Measurements from ENCODE around the gene PLEKHM3.

Gene PLEKHM3

DNA sequence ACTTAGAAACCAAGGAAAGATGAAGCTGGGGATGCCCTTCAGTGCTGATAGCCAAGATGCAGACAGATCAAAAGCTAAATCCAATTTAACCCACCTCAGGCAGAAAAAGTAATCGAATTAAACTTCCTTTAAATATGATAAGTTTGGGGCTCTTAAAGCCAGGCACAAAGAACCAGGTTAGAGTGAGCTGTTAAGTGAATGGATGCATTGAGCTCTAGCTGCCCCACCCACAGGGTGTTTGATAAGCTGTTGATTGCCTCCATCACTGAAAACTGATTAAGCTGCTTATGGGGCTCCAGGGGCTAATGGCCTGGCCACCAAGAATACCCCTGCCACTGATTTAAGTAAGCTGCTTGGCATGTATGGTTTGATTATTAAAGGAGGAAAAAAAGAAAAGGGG lies 119.8 kb downstream of the PLEKHM3 start:
- Mint-ChIP-seq H3K4me1 (no peaks in the 10 kb centered on the region), H3K9me3 (no peaks in the 10 kb centered on the region), H3K27me3 (no peaks in the 10 kb centered on the region), H3K27ac (no peak overlapping the region), H3K36me3 (peaks cover 7% of the 10 kb centered on the region), H3K4me3 (no peak overlapping the region)

DNA sequence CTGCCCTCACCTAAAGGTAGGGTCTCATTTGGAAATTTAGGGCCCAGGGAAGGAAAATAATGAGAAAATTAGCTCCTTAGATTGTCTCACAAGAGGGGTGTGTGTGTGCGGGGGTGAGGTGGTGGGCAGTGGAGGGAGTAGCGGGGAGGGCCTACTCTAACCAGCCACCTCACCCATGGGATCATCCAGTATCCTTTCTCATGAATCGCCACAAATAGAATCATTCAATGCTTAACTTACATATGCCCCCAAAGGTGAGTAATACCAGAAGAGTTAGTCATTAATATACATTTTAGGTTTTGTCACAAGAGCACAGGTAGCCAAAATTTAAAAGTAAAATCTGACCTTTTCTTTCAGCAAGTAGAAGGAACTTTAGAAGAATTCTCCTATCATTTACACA lies 122.1 kb downstream of the PLEKHM3 start:
- no peaks in the 10 kb centered on the region for H3K9me3 Mint-ChIP-seq
- no peaks in the 10 kb centered on the region for H3K4me1 Mint-ChIP-seq
- no peak overlapping the region for H3K27ac Mint-ChIP-seq
- H3K4me3 Mint-ChIP-seq = no peak overlapping the region
- peaks cover 10% of the 10 kb centered on the region for H3K36me3 Mint-ChIP-seq
- no peaks in the 10 kb centered on the region for H3K27me3 Mint-ChIP-seq

DNA sequence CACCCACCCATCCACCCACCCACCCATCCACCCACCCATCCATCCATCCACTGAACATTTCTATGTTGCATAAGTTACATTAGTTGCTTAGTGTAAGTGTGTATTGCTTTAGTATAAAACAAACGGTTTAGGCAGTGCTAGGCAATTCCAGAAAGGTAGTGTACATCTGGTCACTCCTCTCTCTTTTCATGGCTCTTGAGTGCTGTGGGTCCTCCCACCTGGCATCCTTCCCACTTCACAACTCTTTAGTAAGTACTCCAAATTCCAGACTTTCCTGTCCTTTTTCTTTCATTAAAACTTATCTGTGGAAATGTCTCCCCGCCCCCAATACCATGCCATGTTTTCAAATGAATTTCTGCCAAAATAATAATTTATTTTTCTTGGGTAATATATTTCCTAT lies 122.5 kb downstream of the PLEKHM3 start:
- Mint-ChIP-seq H3K27me3 (no peaks in the 10 kb centered on the region), H3K4me3 (no peak overlapping the region), H3K36me3 (peaks cover 10% of the 10 kb centered on the region), H3K27ac (no peak overlapping the region), H3K4me1 (no peaks in the 10 kb centered on the region), H3K9me3 (no peaks in the 10 kb centered on the region)

DNA sequence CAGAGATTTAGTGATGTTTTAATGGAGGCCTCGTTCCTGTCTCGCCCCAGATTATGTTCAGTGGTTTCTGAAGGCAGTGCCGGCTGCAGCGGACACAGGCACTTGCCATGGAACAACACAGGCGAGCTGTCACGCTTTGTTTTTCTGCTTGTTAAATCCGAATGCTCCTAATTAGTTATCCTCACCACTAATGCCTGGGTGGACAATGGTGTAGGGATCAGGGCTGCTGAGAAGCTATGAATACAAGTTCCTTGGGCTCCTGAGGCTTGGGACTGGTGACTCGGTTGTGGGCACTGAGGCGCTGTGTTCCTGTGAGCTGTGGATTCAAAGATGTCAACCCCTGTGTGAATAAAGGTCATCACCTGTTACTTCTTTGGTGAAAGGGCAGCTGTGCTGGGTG lies 123.5 kb downstream of the PLEKHM3 start:
- Mint-ChIP-seq H3K4me3 (no peak overlapping the region), H3K27ac (no peak overlapping the region), H3K4me1 (no peaks in the 10 kb centered on the region)

DNA sequence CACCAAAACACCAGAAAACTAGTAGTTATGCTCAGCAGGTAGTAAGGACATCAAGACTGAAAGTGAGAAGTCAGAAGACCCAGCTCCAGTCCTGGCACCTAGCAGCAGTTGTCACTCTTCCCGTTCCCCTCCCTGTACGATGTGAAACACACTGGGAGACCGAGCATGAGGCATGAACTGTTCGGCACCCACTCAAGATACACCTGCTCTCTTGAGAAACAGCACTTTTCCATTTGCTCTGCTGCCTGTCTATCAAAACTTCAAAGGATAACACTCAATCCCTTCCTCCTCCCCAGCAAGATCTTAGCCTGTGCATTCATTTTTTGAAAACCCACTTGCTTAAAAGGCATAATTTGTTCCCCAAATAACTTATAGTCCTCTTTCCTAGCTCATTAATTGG lies 123.9 kb downstream of the PLEKHM3 start:
- Mint-ChIP-seq H3K36me3 (peaks cover 10% of the 10 kb centered on the region), H3K4me1 (no peaks in the 10 kb centered on the region), H3K27me3 (no peaks in the 10 kb centered on the region)

More for the DNA sequence above, 123.5 kb downstream of the PLEKHM3 start:
- H3K36me3 Mint-ChIP-seq = peaks cover 10% of the 10 kb centered on the region
- no peaks in the 10 kb centered on the region for H3K27me3 Mint-ChIP-seq
- H3K9me3 Mint-ChIP-seq = no peaks in the 10 kb centered on the region

DNA sequence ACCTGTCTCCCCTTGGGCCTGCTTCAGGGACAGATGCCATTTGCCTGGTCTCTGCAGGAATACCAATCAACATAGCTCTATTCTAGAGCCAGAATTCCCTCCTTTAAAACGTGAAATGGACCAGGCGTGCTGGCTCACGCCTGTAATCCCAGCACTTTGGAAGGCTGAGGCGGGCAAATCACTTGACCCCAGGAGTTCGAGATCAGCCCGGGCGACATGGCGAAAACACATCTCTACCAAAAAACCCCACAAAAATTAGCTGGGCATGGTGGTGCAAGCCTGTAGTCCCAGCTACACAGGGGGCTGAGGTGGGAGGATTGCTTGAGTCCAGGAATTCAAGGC lies 127.0 kb downstream of the PLEKHM3 start:
- no peaks in the 10 kb centered on the region for H3K27me3 Mint-ChIP-seq
- no peak overlapping the region for H3K27ac Mint-ChIP-seq
- no peaks in the 10 kb centered on the region for H3K9me3 Mint-ChIP-seq
- H3K4me1 Mint-ChIP-seq = no peaks in the 10 kb centered on the region
- peaks cover 8% of the 10 kb centered on the region for H3K36me3 Mint-ChIP-seq
- H3K4me3 Mint-ChIP-seq = no peak overlapping the region

More for the DNA sequence above, 123.9 kb downstream of the PLEKHM3 start:
- no peaks in the 10 kb centered on the region for H3K9me3 Mint-ChIP-seq
- no peak overlapping the region for H3K27ac Mint-ChIP-seq
- H3K4me3 Mint-ChIP-seq = no peak overlapping the region

DNA sequence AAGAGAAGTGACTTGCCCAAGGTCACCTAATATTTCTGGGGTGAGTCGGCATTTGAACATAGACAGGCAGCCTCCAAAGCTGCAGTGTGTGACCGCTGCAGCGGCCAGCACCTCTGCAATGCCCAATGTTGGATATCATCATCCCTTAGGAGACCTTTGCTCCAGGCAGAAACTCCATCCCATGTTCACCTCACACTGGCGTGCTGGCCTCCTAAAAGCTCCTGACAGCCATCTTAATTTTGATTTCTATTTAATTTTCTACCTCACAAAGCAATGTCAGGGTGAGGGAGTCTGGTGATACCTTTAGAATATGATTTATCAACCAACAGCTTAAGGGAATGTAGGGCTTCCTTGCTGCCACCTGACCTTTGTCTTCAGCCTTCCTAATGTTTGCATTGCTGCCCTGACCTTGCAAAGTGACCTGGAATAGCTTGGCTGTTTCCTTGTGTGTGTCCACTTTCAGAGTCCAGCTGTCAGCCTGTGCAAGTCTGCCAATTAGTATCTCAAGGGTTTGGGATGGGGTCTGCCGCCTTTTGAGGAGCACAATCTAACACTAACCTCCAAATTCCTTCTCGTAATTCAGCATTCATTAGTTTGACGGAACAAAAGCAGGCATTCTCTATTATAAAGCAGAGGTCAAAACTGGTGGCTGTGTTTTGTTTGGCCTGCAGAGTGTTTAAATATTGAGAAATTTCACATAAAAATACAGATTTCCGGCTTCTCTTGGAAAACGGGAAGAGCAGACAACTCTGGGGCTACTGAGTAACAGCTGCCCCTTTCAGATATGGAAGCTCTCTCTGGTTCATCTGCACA lies 127.6 kb downstream of the PLEKHM3 start:
- H3K9me3 Mint-ChIP-seq = no peaks in the 10 kb centered on the region
- H3K4me1 Mint-ChIP-seq = no peaks in the 10 kb centered on the region
- H3K27ac Mint-ChIP-seq = no peak overlapping the region
- no peaks in the 10 kb centered on the region for H3K27me3 Mint-ChIP-seq
- no peak overlapping the region for H3K4me3 Mint-ChIP-seq
- H3K36me3 Mint-ChIP-seq = peaks cover 8% of the 10 kb centered on the region

DNA sequence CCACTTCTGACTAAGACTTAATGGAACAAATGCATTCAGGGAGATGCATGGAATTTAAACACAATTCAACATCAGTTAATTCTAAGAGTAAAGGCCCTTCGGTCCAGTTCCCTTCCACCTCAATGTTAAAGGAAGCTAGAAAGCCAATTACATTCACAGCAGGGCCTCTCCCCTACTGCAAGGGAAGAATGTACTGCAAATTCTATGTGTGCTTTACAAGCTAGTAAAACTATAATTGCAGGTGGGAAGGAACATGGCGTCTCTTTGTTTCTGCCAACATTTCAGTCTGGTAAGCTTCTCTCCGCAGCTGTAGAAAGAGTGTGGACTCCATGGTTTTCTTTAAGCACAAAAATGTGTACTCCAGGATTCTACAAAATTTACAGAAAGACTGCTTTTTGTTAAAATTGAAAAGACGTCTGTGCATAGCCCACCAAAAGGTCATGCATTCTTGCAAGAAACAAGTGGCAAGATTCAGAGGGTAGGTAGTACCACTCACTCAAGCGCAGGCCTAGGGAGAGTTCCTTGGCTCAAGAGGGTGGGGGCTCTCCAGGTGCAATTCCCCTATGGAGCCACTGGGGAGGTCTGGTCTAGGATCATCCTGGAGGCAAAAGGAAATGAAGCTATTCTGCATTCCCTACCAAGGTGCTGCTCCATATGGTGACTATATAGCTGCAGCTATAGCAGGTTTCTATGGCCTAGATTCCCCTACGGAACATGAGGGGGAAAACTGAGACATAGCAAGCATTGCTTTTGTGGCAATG lies 128.6 kb downstream of the PLEKHM3 start:
- Mint-ChIP-seq H3K27ac (no peak overlapping the region), H3K4me1 (no peaks in the 10 kb centered on the region), H3K4me3 (no peak overlapping the region), H3K9me3 (no peaks in the 10 kb centered on the region), H3K36me3 (peaks cover 6% of the 10 kb centered on the region), H3K27me3 (no peaks in the 10 kb centered on the region)

DNA sequence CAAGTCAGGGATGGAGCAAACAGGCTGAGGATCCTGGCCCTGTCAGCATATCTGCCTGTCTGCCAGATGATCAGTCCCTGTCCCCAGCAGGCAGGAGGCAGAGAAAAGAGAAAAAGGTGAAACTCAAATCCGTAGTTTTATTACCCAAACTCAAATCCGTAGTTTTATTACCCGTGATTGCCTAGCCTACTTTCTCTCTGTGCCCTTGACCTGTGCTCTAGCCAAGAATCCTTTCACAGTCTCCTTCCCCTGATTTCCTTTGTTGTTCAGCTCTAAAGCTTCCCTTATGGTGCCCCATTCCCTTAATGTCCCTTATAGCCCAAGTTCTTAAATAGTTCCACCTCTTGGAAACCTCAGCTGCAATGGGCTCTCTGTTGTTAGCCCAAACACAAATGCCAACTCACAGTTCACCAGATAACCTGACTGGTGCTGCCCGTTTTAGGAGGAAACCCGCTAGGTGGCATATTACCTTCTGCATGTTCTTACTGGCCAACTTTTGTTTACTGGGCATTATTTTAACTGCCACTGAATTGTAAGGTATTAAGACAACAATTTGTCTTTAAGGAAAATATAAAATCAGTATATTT lies 130.0 kb downstream of the PLEKHM3 start:
- no peak overlapping the region for H3K27ac Mint-ChIP-seq
- peaks cover 3% of the 10 kb centered on the region for H3K36me3 Mint-ChIP-seq
- no peak overlapping the region for H3K4me3 Mint-ChIP-seq
- no peaks in the 10 kb centered on the region for H3K4me1 Mint-ChIP-seq
- no peaks in the 10 kb centered on the region for H3K27me3 Mint-ChIP-seq
- no peaks in the 10 kb centered on the region for H3K9me3 Mint-ChIP-seq

DNA sequence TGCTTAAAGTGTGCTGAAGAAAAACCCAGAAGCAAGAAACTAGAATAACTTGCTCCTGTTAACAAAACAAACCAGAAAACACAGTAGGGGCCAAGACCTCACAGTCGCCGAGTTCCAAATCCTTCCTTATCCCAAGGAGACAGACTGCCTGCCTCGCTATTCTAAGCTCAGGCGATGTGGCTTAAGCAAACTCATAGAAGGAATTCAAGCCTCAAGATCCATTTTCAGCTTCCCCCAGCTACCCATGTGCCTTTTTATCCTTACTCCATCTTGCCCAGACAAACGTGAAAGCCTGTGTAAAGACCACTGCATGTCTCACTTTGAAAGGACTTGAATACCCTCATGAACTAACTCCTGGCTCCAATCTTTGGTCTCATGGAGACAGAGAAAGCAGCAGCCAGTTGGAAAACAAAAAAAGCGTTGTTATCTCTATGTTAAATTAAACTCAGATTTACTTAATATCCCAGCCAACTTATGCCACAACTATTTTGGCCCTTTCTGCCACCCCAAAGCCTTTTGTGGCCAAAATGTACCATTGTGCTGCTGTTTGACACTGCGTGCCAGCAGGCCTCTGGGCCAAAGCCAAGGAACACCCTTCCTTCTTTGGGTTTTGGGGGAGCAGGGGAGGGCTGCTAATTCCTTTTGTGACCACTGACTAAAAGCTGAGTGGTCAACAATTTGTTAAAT lies 132.5 kb downstream of the PLEKHM3 start:
- Mint-ChIP-seq H3K27me3 (no peaks in the 10 kb centered on the region), H3K4me1 (no peaks in the 10 kb centered on the region), H3K9me3 (no peaks in the 10 kb centered on the region), H3K27ac (no peak overlapping the region), H3K4me3 (no peak overlapping the region), H3K36me3 (no peaks in the 10 kb centered on the region)

DNA sequence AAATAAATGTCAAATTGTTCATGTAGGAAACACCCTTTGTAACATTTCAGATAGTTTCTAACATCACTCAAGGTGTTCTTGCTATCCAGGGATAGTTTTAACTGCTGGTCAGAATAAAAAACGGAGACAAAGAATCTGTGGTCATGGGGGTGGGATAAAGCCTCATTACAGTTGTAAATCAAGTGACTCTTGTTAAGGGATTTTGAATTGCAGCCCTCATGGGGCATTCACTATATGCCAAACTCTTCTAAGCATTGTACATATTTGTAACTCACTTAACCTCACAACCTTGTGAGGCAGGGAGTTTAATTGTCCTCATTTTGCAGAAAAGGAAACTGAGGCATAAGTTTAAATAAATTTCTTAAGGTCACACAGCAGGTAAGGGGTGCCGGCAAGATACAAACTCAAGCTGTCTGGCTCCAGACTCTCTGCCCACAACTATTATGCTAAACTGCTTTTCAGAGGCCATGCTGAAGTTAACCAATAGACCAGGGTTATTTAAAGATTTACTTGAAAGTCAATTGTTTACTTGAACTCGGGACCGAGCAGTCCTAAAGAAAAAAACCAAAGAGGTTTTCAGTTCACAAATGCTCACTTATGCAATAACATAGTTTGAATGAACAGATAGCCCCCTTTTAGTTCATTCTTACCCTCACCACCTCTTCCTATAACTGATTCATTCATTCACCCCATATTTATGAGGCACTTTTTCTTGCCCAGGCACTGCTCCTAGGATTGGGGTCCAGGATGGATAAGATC lies 134.1 kb downstream of the PLEKHM3 start:
- Mint-ChIP-seq H3K27ac (no peak overlapping the region), H3K36me3 (no peaks in the 10 kb centered on the region), H3K27me3 (no peaks in the 10 kb centered on the region), H3K4me3 (no peak overlapping the region), H3K4me1 (no peaks in the 10 kb centered on the region), H3K9me3 (no peaks in the 10 kb centered on the region)

DNA sequence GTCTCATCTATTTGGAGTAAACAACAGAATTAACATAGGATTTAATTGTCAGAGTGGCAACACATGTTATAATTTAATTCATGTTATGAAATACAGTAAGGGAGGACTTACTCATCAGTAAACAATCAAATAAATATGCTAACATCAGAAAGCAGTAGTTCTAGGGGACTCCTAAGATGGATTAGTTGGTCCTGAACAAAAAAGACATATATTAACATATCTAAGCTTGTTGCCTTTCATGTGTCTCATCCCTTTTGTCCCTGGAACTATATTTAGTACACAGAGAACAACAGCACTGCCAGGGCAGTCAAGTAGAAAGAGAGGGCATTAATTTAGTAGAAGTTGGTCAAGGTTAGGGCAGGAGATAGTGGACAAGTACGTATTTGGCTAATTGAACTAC lies 137.8 kb downstream of the PLEKHM3 start:
- Mint-ChIP-seq H3K4me3 (no peak overlapping the region), H3K27ac (no peak overlapping the region), H3K4me1 (no peaks in the 10 kb centered on the region), H3K36me3 (peaks cover 5% of the 10 kb centered on the region), H3K27me3 (no peaks in the 10 kb centered on the region), H3K9me3 (no peaks in the 10 kb centered on the region)

DNA sequence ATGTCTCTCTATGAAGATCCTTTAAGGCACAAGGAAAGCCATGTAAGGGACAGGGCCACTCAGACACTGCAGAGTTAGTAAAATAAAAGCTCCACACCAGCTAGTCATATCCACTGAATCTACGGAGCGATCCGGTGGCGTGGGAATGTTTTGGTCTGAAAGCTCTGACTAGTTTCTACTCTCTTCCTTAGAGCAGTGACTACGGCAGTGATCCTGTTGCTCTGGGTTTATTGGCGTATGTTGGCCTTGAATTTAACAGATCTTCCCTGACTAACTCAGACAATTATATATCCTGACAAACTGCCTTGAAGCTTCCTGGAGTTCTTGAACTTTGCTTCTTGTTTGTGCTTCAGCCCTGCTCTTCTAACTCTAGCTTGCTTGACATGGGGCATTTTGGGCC lies 140.3 kb downstream of the PLEKHM3 start:
- Mint-ChIP-seq H3K4me3 (no peak overlapping the region), H3K4me1 (no peaks in the 10 kb centered on the region), H3K27me3 (no peaks in the 10 kb centered on the region), H3K27ac (no peak overlapping the region), H3K36me3 (peaks cover 6% of the 10 kb centered on the region), H3K9me3 (no peaks in the 10 kb centered on the region)

DNA sequence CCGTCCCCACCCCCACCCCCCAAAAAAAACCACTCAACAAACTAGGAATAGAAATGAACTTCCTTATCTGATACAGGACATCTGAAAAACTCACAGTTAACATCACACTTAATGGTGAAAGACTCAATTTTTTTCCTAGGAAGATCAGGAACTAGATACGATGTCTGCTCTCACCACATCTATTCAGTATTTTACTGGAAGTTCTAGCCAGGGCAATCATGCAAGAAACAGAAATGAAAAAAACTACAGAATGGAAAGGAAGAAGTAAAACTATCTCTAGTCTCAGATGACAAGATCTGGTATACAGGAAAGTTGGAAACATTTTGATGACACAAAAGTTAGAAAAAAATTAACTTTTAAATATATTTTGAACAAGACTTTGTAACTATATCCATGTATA lies 141.2 kb downstream of the PLEKHM3 start:
- H3K27ac Mint-ChIP-seq = no peak overlapping the region
- no peaks in the 10 kb centered on the region for H3K4me1 Mint-ChIP-seq
- H3K36me3 Mint-ChIP-seq = peaks cover 6% of the 10 kb centered on the region
- H3K27me3 Mint-ChIP-seq = no peaks in the 10 kb centered on the region
- no peak overlapping the region for H3K4me3 Mint-ChIP-seq
- no peaks in the 10 kb centered on the region for H3K9me3 Mint-ChIP-seq
